ENCODE data around the gene ASB3.

GRCh38 chr2:53655256-53655655 lies 131.5 kb downstream of the ASB3 start:
- TF ChIP-seq ZBTB7A (IDR thresholded peaks at IDR 0.05; ENCODE audit: low read depth) (no peak), YY1 (IDR thresholded peaks at IDR 0.05; ENCODE audit: low read depth) (no peak), TAF1 (IDR thresholded peaks at IDR 0.05; ENCODE audit: low read depth) (no peak), CEBPB (IDR thresholded peaks at IDR 0.05) (no peak), EP300 (IDR thresholded peaks at IDR 0.05; ENCODE audit: borderline replicate concordance) (no peak), CREB1 (IDR thresholded peaks at IDR 0.05; ENCODE audit: low read depth) (no peak), NFIC (IDR thresholded peaks at IDR 0.05) (no peak)
- TF ChIP-seq, protein P1, sequence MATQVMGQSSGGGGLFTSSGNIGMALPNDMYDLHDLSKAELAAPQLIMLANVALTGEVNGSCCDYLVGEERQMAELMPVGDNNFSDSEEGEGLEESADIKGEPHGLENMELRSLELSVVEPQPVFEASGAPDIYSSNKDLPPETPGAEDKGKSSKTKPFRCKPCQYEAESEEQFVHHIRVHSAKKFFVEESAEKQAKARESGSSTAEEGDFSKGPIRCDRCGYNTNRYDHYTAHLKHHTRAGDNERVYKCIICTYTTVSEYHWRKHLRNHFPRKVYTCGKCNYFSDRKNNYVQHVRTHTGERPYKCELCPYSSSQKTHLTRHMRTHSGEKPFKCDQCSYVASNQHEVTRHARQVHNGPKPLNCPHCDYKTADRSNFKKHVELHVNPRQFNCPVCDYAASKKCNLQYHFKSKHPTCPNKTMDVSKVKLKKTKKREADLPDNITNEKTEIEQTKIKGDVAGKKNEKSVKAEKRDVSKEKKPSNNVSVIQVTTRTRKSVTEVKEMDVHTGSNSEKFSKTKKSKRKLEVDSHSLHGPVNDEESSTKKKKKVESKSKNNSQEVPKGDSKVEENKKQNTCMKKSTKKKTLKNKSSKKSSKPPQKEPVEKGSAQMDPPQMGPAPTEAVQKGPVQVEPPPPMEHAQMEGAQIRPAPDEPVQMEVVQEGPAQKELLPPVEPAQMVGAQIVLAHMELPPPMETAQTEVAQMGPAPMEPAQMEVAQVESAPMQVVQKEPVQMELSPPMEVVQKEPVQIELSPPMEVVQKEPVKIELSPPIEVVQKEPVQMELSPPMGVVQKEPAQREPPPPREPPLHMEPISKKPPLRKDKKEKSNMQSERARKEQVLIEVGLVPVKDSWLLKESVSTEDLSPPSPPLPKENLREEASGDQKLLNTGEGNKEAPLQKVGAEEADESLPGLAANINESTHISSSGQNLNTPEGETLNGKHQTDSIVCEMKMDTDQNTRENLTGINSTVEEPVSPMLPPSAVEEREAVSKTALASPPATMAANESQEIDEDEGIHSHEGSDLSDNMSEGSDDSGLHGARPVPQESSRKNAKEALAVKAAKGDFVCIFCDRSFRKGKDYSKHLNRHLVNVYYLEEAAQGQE (IDR thresholded peaks at IDR 0.05; ENCODE audit: low read depth), result no peak
- TF ChIP-seq, protein P2, sequence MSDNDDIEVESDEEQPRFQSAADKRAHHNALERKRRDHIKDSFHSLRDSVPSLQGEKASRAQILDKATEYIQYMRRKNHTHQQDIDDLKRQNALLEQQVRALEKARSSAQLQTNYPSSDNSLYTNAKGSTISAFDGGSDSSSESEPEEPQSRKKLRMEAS (IDR thresholded peaks at IDR 0.05), result no peak

All from Ishikawa (cell line).